ENCODE results near the gene KNDC1. TPM values are rescaled to one million over a fixed set of nuclear protein-coding genes. Genes with fewer than 3 reads are reported as not detected.

KNDC1 gene
- total and polyA plus RNA-seq, 2 donors (not counting 1 experiment from before 2014, with no cell fraction given): 0.17 to 0.45 TPM

DNA sequence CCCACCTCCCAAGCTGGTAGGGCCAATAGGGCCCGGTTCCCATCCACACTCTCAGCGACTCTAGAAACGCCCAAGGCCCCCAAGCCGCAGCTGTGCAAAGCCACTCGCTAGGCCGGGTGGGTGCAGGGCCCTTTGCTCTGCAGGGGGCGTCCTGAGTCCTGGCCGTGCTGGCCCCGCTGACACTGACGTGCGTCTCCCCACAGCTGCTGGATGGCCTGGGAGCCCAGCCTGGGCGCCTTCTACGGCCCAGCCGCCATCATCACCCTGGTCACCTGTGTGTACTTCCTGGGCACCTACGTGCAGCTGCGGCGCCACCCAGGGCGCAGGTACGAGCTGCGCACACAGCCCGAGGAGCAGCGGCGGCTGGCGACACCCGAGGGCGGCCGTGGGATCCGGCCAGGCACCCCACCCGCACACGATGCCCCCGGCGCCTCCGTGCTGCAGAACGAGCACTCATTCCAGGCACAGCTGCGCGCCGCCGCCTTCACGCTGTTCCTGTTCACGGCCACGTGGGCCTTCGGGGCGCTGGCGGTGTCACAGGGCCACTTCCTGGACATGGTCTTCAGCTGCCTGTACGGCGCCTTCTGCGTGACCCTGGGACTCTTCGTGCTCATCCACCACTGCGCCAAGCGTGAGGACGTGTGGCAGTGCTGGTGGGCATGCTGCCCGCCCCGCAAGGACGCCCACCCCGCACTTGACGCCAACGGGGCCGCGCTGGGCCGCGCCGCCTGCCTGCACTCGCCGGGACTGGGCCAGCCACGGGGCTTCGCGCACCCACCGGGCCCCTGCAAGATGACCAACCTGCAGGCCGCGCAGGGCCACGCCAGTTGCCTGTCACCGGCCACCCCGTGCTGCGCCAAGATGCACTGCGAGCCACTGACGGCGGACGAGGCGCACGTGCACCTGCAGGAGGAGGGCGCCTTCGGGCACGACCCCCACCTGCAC is 31.6 kb upstream of the KNDC1 start:
- Histone ChIP-seq H3K4me3 (ENCODE audit: control extremely low read depth in 1 of 5, extremely low read depth in 1 of 5, insufficient read depth in 1 of 5, low read depth in 2 of 5, low read length in 4 of 5) (no peak overlapping the region), H2AFZ (ENCODE audit: insufficient read depth, low read depth, low read length, poor library complexity, severe bottlenecking) (no peak overlapping the region), H3K9me3 (ENCODE audit: control extremely low read depth in 1 of 3, control insufficient read depth in 2 of 3, insufficient read depth in 1 of 3, low read length in 2 of 3) (peaks cover 0 to 29% (median 0%) of the 10 kb centered on the region in 3 donors), H3K27me3 (replicated peaks in 1 of 4; ENCODE audit: control extremely low read depth in 1 of 4, control insufficient read depth in 3 of 4, insufficient read depth in 4 of 4, low read length in 3 of 4) (peaks cover 0 to 22% (median 0%) of the 10 kb centered on the region in 4 experiments), H3K79me2 (ENCODE audit: control insufficient read depth, insufficient read depth, low read length) (no peaks in the 10 kb centered on the region), H3K4me1 (ENCODE audit: control insufficient read depth in 2 of 2, insufficient read depth in 2 of 2, low read length in 2 of 2) (no peaks in the 10 kb centered on the region), H3K27ac (ENCODE audit: low read length in 2 of 2) (no peak overlapping the region), H3K4me2 (replicated peaks; ENCODE audit: low read depth, low read length, poor library complexity, severe bottlenecking) (no peak overlapping the region), H3K36me3 (replicated peaks in 1 of 2; ENCODE audit: control extremely low read depth in 1 of 2, control insufficient read depth in 1 of 2, extremely low read depth in 1 of 2, insufficient read depth in 2 of 2, low read length in 1 of 2) (no peaks in the 10 kb centered on the region), H3K9ac (ENCODE audit: low read length) (no peak overlapping the region), H4K20me1 (ENCODE audit: control insufficient read depth, insufficient read depth, low read length, poor library complexity, severe bottlenecking) (no peaks in the 10 kb centered on the region)
- peaks cover 9% of the 10 kb centered on the region for H3K27me3 Mint-ChIP-seq
- no peak overlapping the region for H3K27ac Mint-ChIP-seq
- ChIA-PET CTCF (no interaction called here), POLR2A (no interaction called here)
- no peak for DNase-seq
- H3K4me3 Mint-ChIP-seq: no peak overlapping the region
- peaks cover 11% of the 10 kb centered on the region for H3K4me1 Mint-ChIP-seq
- WGBS (ENCODE audit: insufficient coverage): 97% methylated on average over 83 of the region's 83 CpGs
- no peaks in the 10 kb centered on the region for H3K9me3 Mint-ChIP-seq (ENCODE audit: insufficient read depth)
- no peak for ATAC-seq (ENCODE audit: low read depth)
- intact Hi-C loops (cut with micrococcal nuclease): no loop called here
- TF ChIP-seq CTCF (IDR thresholded peaks at IDR 0.05) (no peak), EZH2 (IDR thresholded peaks at IDR 0.05; ENCODE audit: borderline replicate concordance, insufficient read depth, low read depth, low read length, poor library complexity, severe bottlenecking) (no peak)
